ENCODE data around the gene TEX51. TPM values are rescaled to one million over a fixed set of nuclear protein-coding genes. Genes with fewer than 3 reads are reported as not detected.

TEX51 gene
- total RNA-seq, 1 experiment from 2014 or later, result not detected

DNA sequence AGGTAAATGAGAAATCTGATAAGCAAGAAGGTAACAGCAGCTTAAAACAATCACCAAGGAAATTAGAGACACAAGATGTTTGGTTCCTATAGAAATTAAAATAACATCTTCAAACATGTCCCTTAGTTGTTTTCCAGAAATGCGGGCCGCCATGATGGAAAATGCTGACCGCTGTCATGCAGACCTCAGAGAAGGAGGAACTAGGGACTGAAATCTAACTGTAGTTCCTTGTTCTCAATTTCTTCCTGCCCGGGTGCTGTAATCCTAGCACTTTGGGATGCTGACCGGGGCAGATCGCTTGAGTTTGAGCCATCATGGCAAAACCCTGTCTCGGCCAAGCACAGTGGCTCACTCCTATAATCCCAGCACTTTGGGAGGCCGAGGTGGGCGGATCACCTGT lies 51.1 kb downstream of the TEX51 start (continued):
- TF ChIP-seq, protein P1, sequence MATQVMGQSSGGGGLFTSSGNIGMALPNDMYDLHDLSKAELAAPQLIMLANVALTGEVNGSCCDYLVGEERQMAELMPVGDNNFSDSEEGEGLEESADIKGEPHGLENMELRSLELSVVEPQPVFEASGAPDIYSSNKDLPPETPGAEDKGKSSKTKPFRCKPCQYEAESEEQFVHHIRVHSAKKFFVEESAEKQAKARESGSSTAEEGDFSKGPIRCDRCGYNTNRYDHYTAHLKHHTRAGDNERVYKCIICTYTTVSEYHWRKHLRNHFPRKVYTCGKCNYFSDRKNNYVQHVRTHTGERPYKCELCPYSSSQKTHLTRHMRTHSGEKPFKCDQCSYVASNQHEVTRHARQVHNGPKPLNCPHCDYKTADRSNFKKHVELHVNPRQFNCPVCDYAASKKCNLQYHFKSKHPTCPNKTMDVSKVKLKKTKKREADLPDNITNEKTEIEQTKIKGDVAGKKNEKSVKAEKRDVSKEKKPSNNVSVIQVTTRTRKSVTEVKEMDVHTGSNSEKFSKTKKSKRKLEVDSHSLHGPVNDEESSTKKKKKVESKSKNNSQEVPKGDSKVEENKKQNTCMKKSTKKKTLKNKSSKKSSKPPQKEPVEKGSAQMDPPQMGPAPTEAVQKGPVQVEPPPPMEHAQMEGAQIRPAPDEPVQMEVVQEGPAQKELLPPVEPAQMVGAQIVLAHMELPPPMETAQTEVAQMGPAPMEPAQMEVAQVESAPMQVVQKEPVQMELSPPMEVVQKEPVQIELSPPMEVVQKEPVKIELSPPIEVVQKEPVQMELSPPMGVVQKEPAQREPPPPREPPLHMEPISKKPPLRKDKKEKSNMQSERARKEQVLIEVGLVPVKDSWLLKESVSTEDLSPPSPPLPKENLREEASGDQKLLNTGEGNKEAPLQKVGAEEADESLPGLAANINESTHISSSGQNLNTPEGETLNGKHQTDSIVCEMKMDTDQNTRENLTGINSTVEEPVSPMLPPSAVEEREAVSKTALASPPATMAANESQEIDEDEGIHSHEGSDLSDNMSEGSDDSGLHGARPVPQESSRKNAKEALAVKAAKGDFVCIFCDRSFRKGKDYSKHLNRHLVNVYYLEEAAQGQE (IDR thresholded peaks at IDR 0.05; ENCODE audit: low read depth), result no peak
- TF ChIP-seq, protein P2, sequence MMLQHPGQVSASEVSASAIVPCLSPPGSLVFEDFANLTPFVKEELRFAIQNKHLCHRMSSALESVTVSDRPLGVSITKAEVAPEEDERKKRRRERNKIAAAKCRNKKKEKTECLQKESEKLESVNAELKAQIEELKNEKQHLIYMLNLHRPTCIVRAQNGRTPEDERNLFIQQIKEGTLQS (IDR thresholded peaks at IDR 0.05), result no peak
- TF ChIP-seq, protein P3, sequence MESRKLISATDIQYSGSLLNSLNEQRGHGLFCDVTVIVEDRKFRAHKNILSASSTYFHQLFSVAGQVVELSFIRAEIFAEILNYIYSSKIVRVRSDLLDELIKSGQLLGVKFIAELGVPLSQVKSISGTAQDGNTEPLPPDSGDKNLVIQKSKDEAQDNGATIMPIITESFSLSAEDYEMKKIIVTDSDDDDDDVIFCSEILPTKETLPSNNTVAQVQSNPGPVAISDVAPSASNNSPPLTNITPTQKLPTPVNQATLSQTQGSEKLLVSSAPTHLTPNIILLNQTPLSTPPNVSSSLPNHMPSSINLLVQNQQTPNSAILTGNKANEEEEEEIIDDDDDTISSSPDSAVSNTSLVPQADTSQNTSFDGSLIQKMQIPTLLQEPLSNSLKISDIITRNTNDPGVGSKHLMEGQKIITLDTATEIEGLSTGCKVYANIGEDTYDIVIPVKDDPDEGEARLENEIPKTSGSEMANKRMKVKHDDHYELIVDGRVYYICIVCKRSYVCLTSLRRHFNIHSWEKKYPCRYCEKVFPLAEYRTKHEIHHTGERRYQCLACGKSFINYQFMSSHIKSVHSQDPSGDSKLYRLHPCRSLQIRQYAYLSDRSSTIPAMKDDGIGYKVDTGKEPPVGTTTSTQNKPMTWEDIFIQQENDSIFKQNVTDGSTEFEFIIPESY (IDR thresholded peaks at IDR 0.05; ENCODE audit: extremely low read depth, insufficient replicate concordance, low read length), result no peak
- TF ChIP-seq SRF (IDR thresholded peaks at IDR 0.05; ENCODE audit: low read depth) (no peak), SP1 (IDR thresholded peaks at IDR 0.05; ENCODE audit: low read depth) (no peak)

DNA sequence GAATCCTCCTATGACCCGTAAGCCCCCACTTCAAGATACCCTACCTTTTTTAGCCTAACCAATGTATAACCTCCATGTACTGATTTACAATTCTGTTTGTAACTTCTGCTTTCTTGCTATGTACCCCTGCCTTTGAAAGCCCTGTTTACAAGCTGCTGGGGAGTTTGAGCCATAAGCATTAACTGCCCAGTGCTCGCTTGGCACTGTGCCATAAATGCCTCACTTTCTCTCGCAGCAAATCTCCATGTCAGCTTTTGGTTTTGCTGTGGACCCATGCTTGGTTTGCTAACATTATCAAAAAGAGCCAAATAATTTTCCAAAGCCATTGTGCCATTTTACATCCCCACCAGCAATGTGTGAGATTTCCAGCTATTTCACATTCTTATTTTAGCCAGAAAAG lies 51.8 kb downstream of the TEX51 start:
- Histone ChIP-seq H3K9ac (ENCODE audit: low read length) (no peak overlapping the region), H4K20me1 (ENCODE audit: insufficient read depth) (no peaks in the 10 kb centered on the region), H3K27ac (ENCODE audit: low read depth, low read length) (no peak overlapping the region), H3K9me3 (ENCODE audit: control insufficient read depth in 1 of 2, insufficient read depth in 1 of 2, low read depth in 1 of 2, low read length in 2 of 2) (no peaks in the 10 kb centered on the region), H3K36me3 (ENCODE audit: control insufficient read depth in 1 of 2, insufficient read depth in 2 of 2, low read length in 2 of 2) (no peaks in the 10 kb centered on the region), H2AFZ (ENCODE audit: low read depth, low read length, poor library complexity, severe bottlenecking) (no peak overlapping the region), H3K4me1 (ENCODE audit: control insufficient read depth in 1 of 2, insufficient read depth in 2 of 2, low read length in 2 of 2) (no peaks in the 10 kb centered on the region), H3K27me3 (ENCODE audit: insufficient read depth, low read length) (peaks cover 38% of the 10 kb centered on the region), H3K79me2 (ENCODE audit: insufficient read depth, low read length) (no peaks in the 10 kb centered on the region), H3K9me2 (ENCODE audit: insufficient read depth) (no peaks in the 10 kb centered on the region), H3K4me2 (ENCODE audit: low read length) (no peak overlapping the region), H3K4me3 (replicated peaks in 1 of 2; ENCODE audit: low read depth in 1 of 2, low read length in 2 of 2) (no peak overlapping the region)
- RAD21 ChIA-PET (ENCODE audit: low non-redundant PET in 1 of 2, low total read pairs in 2 of 2, uncharacterized antibody in 2 of 2, unreplicated experiment in 2 of 2), result no interaction called here
- CTCF ChIA-PET, result no interaction called here
- intact Hi-C loops (cut with micrococcal nuclease), result no loop called here
- DNase-seq (ENCODE audit: low read depth, low spot score) (no peak), ATAC-seq (no peak)
- POLR2A ChIA-PET, result no interaction called here
- no TSS peak for BruUV-seq (replicated peaks)
- TF ChIP-seq, protein P4, sequence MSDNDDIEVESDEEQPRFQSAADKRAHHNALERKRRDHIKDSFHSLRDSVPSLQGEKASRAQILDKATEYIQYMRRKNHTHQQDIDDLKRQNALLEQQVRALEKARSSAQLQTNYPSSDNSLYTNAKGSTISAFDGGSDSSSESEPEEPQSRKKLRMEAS (IDR thresholded peaks at IDR 0.05), result no peak
- TF ChIP-seq, protein P1 (IDR thresholded peaks at IDR 0.05; ENCODE audit: low read depth), result no peak
- TF ChIP-seq ZNF274 (IDR thresholded peaks at IDR 0.05; ENCODE audit: low read depth, low read length) (no peak), JUND (IDR thresholded peaks at IDR 0.05) (no peak), EZH2 (IDR thresholded peaks at IDR 0.05) (no peak), EGR1 (IDR thresholded peaks at IDR 0.05; ENCODE audit: low read depth) (no peak), ZFX (IDR thresholded peaks at IDR 0.05) (no peak), YY1 (IDR thresholded peaks at IDR 0.05; ENCODE audit: extremely low read depth, insufficient replicate concordance, low read depth, low read length) (no peak), ELF1 (IDR thresholded peaks at IDR 0.05; ENCODE audit: borderline replicate concordance, low read depth) (no peak)
- TF ChIP-seq, protein P3 (IDR thresholded peaks at IDR 0.05; ENCODE audit: extremely low read depth, insufficient replicate concordance, low read length), result no peak

Measured in HCT116 (cell line).